GM23338 (cell line): ENCODE data around the gene RYR2. TPM values are rescaled to one million over a fixed set of nuclear protein-coding genes. Genes with fewer than 3 reads are reported as not detected.

Experiments used
- ATAC-seq: fragments of 200-7000 bp; cut with Tn5 transposase; 3 replicates; pipeline ENCODE4 v1.9.1; 2020
- DNase-seq: peaks from one replicate; pipeline ENCODE4 v3.0.0-alpha.2; 2015; ENCODE audit warnings: low spot score
- H2AFZ ChIP-seq: fragments of 200-600 bp; sonication (generic); 2 replicates; pipeline ENCODE4 v1.8.0; 2016; ENCODE audit warnings: antibody characterized with exemption, mild to moderate bottlenecking, moderate library complexity
- H3F3A ChIP-seq: fragments of 200-600 bp; sonication (generic); replicated peaks from 2 replicates; pipeline ENCODE4 v1.8.0; 2017; ENCODE audit warnings: antibody characterized with exemption, mixed run types, low read depth
- H3K27ac ChIP-seq: fragments of 200-600 bp; sonication (generic); 2 replicates; pipeline ENCODE4 v1.6.1; 2016; ENCODE audit warnings: low read depth
- H3K27me3 ChIP-seq: fragments of 200-600 bp; sonication (generic); 2 replicates; pipeline ENCODE4 v1.8.0; 2016; ENCODE audit warnings: mild to moderate bottlenecking, mixed run types, moderate library complexity; ENCODE audit not compliant: insufficient read depth
- H3K36me3 ChIP-seq: fragments of 200-600 bp; sonication (generic); 2 replicates; pipeline ENCODE4 v1.8.0; 2016; ENCODE audit warnings: mild to moderate bottlenecking; ENCODE audit not compliant: insufficient read depth
- H3K4me1 ChIP-seq: fragments of 200-600 bp; sonication (generic); 2 replicates; pipeline ENCODE4 v1.8.0; 2016; ENCODE audit warnings: mild to moderate bottlenecking, moderate library complexity; ENCODE audit not compliant: insufficient read depth
- H3K4me2 ChIP-seq: fragments of 200-600 bp; sonication (generic); 2 replicates; pipeline ENCODE4 v1.7.1; 2017; ENCODE audit warnings: mixed run types
- H3K4me3 ChIP-seq: fragments of 200-600 bp; sonication (generic); 2 replicates; pipeline ENCODE4 v1.6.1; 2016; ENCODE audit warnings: mixed run types
- H3K79me2 ChIP-seq: fragments of 200-600 bp; sonication (generic); replicated peaks from 2 replicates; pipeline ENCODE4 v1.8.0; 2017; ENCODE audit warnings: mild to moderate bottlenecking; ENCODE audit not compliant: insufficient read depth
- H3K9me2 ChIP-seq: fragments of 200-600 bp; sonication (generic); 2 replicates; pipeline ENCODE4 v1.8.0; 2017; ENCODE audit not compliant: insufficient read depth
- H4K20me1 ChIP-seq: fragments of 200-600 bp; sonication (generic); replicated peaks from 2 replicates; pipeline ENCODE4 v1.8.0; 2017; ENCODE audit warnings: mild to moderate bottlenecking; ENCODE audit not compliant: insufficient read depth
- H3K27ac Mint-ChIP-seq: 2 replicates; pipeline ENCODE4 v1.8.0; 2020; ENCODE audit warnings: inconsistent platforms, mild to moderate bottlenecking, moderate library complexity, mixed read lengths
- H3K27me3 Mint-ChIP-seq: 3 replicates; pipeline ENCODE4 v1.8.0; 2022; ENCODE audit warnings: low read depth, mild to moderate bottlenecking, moderate library complexity, mixed read lengths, inconsistent platforms; ENCODE audit not compliant: insufficient read depth, poor library complexity
- H3K36me3 Mint-ChIP-seq: 3 replicates; pipeline ENCODE4 v1.8.0; 2021; ENCODE audit warnings: low read depth, mild to moderate bottlenecking, inconsistent platforms, moderate library complexity, mixed read lengths
- H3K4me1 Mint-ChIP-seq: 3 replicates; pipeline ENCODE4 v1.8.0; 2020; ENCODE audit warnings: mild to moderate bottlenecking, inconsistent platforms, mixed read lengths
- H3K4me3 Mint-ChIP-seq: 3 replicates; pipeline ENCODE4 v1.8.0; 2021; ENCODE audit warnings: moderate library complexity, mild to moderate bottlenecking, inconsistent platforms, mixed read lengths
- H3K9me3 Mint-ChIP-seq: 3 replicates; pipeline ENCODE4 v1.8.0; 2020; ENCODE audit warnings: moderate library complexity, mild to moderate bottlenecking, inconsistent platforms, mixed read lengths
- CREB1 ChIP-seq: fragments of 250-450 bp; sonication (Bioruptor Pico); IDR thresholded peaks from 2 replicates; pipeline ENCODE4 v1.5.0; 2020; ENCODE audit warnings: low read depth, mild to moderate bottlenecking, moderate library complexity
- CTCF ChIP-seq, 2 experiments: fragments of 200-600 bp in 1 of 2; sonication (generic) in 1 of 2; conservative IDR thresholded peaks; 2 replicates each; pipeline versions ENCODE4 v1.5.1 to v1.6.1; 2016 to 2017; ENCODE audit warnings: antibody characterized with exemption in 2 of 2, low read depth in 2 of 2, mild to moderate bottlenecking in 2 of 2, moderate library complexity in 1 of 2
- STAT1 ChIP-seq: IDR thresholded peaks from one replicate; pipeline ENCODE4 v1.6.1; 2016; ENCODE audit warnings: antibody characterized with exemption; ENCODE audit not compliant: unreplicated experiment
- ZNF462 ChIP-seq: fragments of 250-450 bp; sonication (Bioruptor Pico); IDR thresholded peaks from 2 replicates; pipeline ENCODE4 v1.5.0; 2020; ENCODE audit warnings: mild to moderate bottlenecking, moderate library complexity
- polyA plus RNA-seq: library from polyadenylated mRNA; unstranded; fragments of >200 nt; fragmentation: Nextera tagmentation; extraction: Ambion mirVana; gene quantifications from 2 replicates; pipeline ENCODE4 v1.2.1, GENCODE V29; 2016
- total RNA-seq: library from RNA; depleted of rRNA; stranded (reverse); fragments of >200 nt; shearing (Covaris generic); gene quantifications from 2 replicates; pipeline ENCODE4 v1.2.3, GENCODE V29; 2014

Gene RYR2
- total and polyA plus RNA-seq, 2 experiments from 2014 or later = 8.9 to 10.0 TPM

- Histone ChIP-seq H3K36me3 (no peaks in the 10 kb centered on the region), H3K9me2 (no peaks in the 10 kb centered on the region), H3K4me2 (no peak overlapping the region), H3K4me3 (no peak overlapping the region), H3K27me3 (no peaks in the 10 kb centered on the region), H3F3A (no peaks in the 10 kb centered on the region), H3K27ac (no peak overlapping the region), H3K79me2 (no peaks in the 10 kb centered on the region), H3K4me1 (0 out of 2 replicates have a peak, but pooled peaks cover 4% of the 10 kb centered on the region), H4K20me1 (no peaks in the 10 kb centered on the region), H2AFZ (no peak overlapping the region)
- no peak overlapping the region for H3K27ac Mint-ChIP-seq
- H3K36me3 Mint-ChIP-seq = no peaks in the 10 kb centered on the region
- peaks cover 3% of the 10 kb centered on the region; the same call in 2 of the 3 replicates for H3K4me1 Mint-ChIP-seq
- H3K27me3 Mint-ChIP-seq = no peaks in the 10 kb centered on the region
- no peak overlapping the region for H3K4me3 Mint-ChIP-seq
- TF ChIP-seq CTCF (conservative IDR thresholded peaks at IDR 0.05; ENCODE audit: low read depth in 2 of 2) (peak; percentile 75 to 93), STAT1 (no peak), CREB1 (CRISPR knock-in tag) (no peak), ZNF462 (no peak)
- DNase-seq (peak; percentile 70), ATAC-seq (peak; percentile 49; the same call in 2 of the 3 replicates)
- no peaks in the 10 kb centered on the region for H3K9me3 Mint-ChIP-seq
Observed at GRCh38 chr1:237386362-237387143, 344.6 kb downstream of the RYR2 start.
